SK-N-SH treated with all-trans-retinoic acid at 6 μM for 48 hours (cell line): ENCODE data around the gene CASTOR1.

Source experiments
- ATAC-seq: fragments of 200-7000 bp; cut with Tn5 transposase; 3 replicates; pipeline ENCODE4 v1.9.1; 2020; ENCODE audit warnings: mild to moderate bottlenecking, moderate library complexity
- ARNTL ChIP-seq: fragments of 450-650 bp; formaldehyde crosslinking; IDR thresholded peaks from 2 replicates; pipeline ENCODE4 v1.5.0; 2020; ENCODE audit warnings: low read depth, mild to moderate bottlenecking, moderate library complexity, borderline replicate concordance
- BACH2 ChIP-seq: fragments of 250-450 bp; sonication (Bioruptor Pico); IDR thresholded peaks from 2 replicates; pipeline ENCODE4 v1.9.0; 2021; ENCODE audit warnings: mild to moderate bottlenecking, borderline replicate concordance
- CSDC2 ChIP-seq: fragments of 250-450 bp; sonication (Bioruptor Pico); IDR thresholded peaks from 2 replicates; pipeline ENCODE4 v1.5.0; 2020; ENCODE audit warnings: mild to moderate bottlenecking, moderate library complexity
- ESRRG ChIP-seq: fragments of 250-450 bp; sonication (Bioruptor Pico); IDR thresholded peaks from 2 replicates; pipeline ENCODE4 v1.6.1; 2021; ENCODE audit warnings: mild to moderate bottlenecking
- GLIS3 ChIP-seq: fragments of 250-450 bp; sonication (Bioruptor Pico); IDR thresholded peaks from 2 replicates; pipeline ENCODE4 v1.5.0; 2020; ENCODE audit warnings: mild to moderate bottlenecking, moderate library complexity
- ISL1 ChIP-seq: fragments of 250-450 bp; sonication (Bioruptor Pico); IDR thresholded peaks from 2 replicates; pipeline ENCODE4 v2.1.2; 2022; ENCODE audit warnings: mild to moderate bottlenecking, moderate library complexity
- OSR1 ChIP-seq: fragments of 250-450 bp; sonication (Bioruptor Pico); IDR thresholded peaks from 2 replicates; pipeline ENCODE4 v1.8.0; 2022; ENCODE audit warnings: moderate library complexity, mild to moderate bottlenecking, inconsistent platforms
- PPARA ChIP-seq: fragments of 250-450 bp; sonication (Bioruptor Pico); IDR thresholded peaks from 2 replicates; pipeline ENCODE4 v1.5.0; 2020; ENCODE audit warnings: mild to moderate bottlenecking, borderline replicate concordance
- TCF4 ChIP-seq: fragments of 250-450 bp; sonication (Bioruptor Pico); IDR thresholded peaks from 2 replicates; pipeline ENCODE4 v1.8.0; 2021; ENCODE audit warnings: mild to moderate bottlenecking, moderate library complexity, borderline replicate concordance
- TOX ChIP-seq: fragments of 250-450 bp; sonication (Bioruptor Pico); IDR thresholded peaks from 2 replicates; pipeline ENCODE4 v1.8.0; 2021; ENCODE audit warnings: mild to moderate bottlenecking, moderate library complexity, borderline replicate concordance
- ZC3H10 ChIP-seq: fragments of 250-450 bp; sonication (Bioruptor Pico); IDR thresholded peaks from 2 replicates; pipeline ENCODE4 v1.5.1; 2021; ENCODE audit warnings: mild to moderate bottlenecking, moderate library complexity
- ZFP3 ChIP-seq: fragments of 250-450 bp; sonication (Bioruptor Pico); IDR thresholded peaks from 2 replicates; pipeline ENCODE4 v1.5.0; 2020; ENCODE audit warnings: mild to moderate bottlenecking, moderate library complexity
- ZFP30 ChIP-seq: fragments of 450-650 bp; formaldehyde crosslinking; IDR thresholded peaks from 2 replicates; pipeline ENCODE4 v1.5.0; 2022; ENCODE audit warnings: mild to moderate bottlenecking, moderate library complexity
- ZNF565 ChIP-seq: fragments of 450-650 bp; formaldehyde crosslinking; conservative IDR thresholded peaks from 2 replicates; pipeline ENCODE4 v1.5.0; 2020; ENCODE audit warnings: low read depth, mild to moderate bottlenecking, moderate library complexity
- ZNF70 ChIP-seq: fragments of 450-650 bp; formaldehyde crosslinking; IDR thresholded peaks from 2 replicates; pipeline ENCODE4 v1.5.0; 2020; ENCODE audit warnings: mild to moderate bottlenecking, moderate library complexity
- ZNF8 ChIP-seq: fragments of 450-650 bp; formaldehyde crosslinking; IDR thresholded peaks from 2 replicates; pipeline ENCODE4 v1.5.0; 2020; ENCODE audit warnings: mild to moderate bottlenecking, moderate library complexity
- TF ChIP-seq, protein P1 (sequence below): fragments of 250-450 bp; sonication (Bioruptor Pico); IDR thresholded peaks from 2 replicates; pipeline ENCODE4 v1.5.0; 2020; ENCODE audit warnings: mild to moderate bottlenecking, moderate library complexity
- TF ChIP-seq, protein P2 (sequence below): fragments of 250-450 bp; sonication (Bioruptor Pico); IDR thresholded peaks from 2 replicates; pipeline ENCODE4 v1.8.0; 2021; ENCODE audit warnings: low read depth, mild to moderate bottlenecking, moderate library complexity, borderline replicate concordance
- TF ChIP-seq, protein P3 (sequence below): fragments of 250-450 bp; sonication (Bioruptor Pico); IDR thresholded peaks from 2 replicates; pipeline ENCODE4 v1.8.0; 2020; ENCODE audit warnings: mild to moderate bottlenecking, moderate library complexity, borderline replicate concordance
- TF ChIP-seq, protein P4 (sequence below): fragments of 250-450 bp; sonication (Bioruptor Pico); IDR thresholded peaks from 2 replicates; pipeline ENCODE4 v1.5.1; 2021; ENCODE audit warnings: mild to moderate bottlenecking, moderate library complexity

Gene CASTOR1

DNA sequence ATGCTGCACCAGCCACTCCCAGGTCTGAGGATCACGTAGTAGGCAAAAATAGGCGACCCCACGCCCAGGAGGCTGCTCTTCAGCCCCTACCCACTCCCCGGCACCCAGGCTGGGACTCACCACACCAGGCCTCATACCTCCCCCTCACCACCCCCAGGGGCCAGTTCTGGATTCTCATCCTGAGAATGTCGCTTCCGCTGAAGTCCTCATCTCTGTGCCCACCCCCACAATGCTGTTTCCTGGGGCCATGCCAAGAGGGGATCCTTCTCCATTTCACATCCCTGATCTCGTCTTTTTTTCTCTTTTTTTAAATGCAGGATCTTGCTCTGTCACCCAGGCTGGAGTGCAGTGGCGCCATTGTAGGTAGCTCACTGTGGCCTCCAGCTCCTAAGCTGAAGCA is 21.0 kb downstream of the CASTOR1 start:
- TF ChIP-seq ZNF70 = no peak
- TF ChIP-seq, protein P1, sequence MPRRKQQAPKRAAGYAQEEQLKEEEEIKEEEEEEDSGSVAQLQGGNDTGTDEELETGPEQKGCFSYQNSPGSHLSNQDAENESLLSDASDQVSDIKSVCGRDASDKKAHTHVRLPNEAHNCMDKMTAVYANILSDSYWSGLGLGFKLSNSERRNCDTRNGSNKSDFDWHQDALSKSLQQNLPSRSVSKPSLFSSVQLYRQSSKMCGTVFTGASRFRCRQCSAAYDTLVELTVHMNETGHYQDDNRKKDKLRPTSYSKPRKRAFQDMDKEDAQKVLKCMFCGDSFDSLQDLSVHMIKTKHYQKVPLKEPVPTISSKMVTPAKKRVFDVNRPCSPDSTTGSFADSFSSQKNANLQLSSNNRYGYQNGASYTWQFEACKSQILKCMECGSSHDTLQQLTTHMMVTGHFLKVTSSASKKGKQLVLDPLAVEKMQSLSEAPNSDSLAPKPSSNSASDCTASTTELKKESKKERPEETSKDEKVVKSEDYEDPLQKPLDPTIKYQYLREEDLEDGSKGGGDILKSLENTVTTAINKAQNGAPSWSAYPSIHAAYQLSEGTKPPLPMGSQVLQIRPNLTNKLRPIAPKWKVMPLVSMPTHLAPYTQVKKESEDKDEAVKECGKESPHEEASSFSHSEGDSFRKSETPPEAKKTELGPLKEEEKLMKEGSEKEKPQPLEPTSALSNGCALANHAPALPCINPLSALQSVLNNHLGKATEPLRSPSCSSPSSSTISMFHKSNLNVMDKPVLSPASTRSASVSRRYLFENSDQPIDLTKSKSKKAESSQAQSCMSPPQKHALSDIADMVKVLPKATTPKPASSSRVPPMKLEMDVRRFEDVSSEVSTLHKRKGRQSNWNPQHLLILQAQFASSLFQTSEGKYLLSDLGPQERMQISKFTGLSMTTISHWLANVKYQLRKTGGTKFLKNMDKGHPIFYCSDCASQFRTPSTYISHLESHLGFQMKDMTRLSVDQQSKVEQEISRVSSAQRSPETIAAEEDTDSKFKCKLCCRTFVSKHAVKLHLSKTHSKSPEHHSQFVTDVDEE (CRISPR knock-in tag) = no peak
- ATAC-seq = no peak

DNA sequence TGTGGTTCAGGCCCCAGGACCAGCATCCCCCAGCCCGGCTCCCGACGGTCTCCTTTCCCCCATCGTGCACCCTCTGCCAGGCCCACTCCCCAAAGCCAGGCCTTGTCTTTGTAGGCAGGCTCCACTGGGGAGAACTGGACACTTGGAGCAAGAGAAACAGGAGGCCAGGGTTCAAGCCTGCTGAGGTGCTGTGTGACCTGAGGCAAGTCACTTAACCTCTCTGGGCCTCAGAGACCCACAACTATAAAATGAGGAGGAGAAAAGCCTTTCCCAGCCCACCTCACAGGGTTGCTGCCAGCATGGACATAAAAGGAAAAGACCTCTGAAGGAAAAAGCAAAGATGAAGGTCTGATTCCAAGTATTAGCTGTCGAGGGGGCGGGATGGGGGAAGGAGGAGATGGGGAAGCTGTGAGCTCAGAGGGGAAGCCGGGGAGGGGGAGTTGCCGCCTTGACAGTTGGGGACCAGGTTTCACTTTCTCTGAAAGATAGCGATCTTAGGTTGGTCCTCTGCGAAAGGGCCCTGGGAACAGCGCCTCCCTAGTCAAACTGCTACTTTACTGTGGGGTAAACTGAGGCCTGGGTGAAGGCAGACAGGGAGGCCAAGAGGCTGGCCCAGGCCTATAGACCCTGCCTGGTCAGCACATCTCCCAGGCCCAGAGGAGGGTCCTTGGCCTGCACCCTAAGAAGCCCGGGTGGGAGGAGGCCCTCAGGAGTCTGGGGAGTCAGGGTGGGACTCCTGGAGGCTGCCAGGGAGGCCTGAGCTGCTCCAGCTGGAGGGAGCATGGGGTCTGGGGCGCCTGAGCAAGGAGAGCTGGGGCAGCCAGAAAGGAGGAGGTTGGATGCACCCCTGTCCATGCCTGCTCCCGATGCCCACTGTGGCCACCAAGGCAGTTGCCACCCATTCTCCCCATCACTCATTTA is 21.7 kb downstream of the CASTOR1 start:
- no peak for TF ChIP-seq TCF4
- TF ChIP-seq OSR1 = no peak
- no peak for TF ChIP-seq PPARA
- no peak for TF ChIP-seq BACH2 (CRISPR knock-in tag)
- TF ChIP-seq ISL1 (CRISPR knock-in tag) = no peak
- no peak for TF ChIP-seq ZFP30 (CRISPR knock-in tag)
- no peak for TF ChIP-seq CSDC2
- TF ChIP-seq ZNF565 (CRISPR knock-in tag) = no peak
- no peak for TF ChIP-seq TOX
- TF ChIP-seq, protein P1 (CRISPR knock-in tag) = no peak
- TF ChIP-seq, protein P2, sequence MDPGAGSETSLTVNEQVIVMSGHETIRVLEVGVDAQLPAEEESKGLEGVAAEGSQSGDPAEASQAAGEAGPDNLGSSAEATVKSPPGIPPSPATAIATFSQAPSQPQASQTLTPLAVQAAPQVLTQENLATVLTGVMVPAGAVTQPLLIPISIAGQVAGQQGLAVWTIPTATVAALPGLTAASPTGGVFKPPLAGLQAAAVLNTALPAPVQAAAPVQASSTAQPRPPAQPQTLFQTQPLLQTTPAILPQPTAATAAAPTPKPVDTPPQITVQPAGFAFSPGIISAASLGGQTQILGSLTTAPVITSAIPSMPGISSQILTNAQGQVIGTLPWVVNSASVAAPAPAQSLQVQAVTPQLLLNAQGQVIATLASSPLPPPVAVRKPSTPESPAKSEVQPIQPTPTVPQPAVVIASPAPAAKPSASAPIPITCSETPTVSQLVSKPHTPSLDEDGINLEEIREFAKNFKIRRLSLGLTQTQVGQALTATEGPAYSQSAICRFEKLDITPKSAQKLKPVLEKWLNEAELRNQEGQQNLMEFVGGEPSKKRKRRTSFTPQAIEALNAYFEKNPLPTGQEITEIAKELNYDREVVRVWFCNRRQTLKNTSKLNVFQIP (CRISPR knock-in tag) = no peak
- no peak for TF ChIP-seq ZNF70
- no peak for TF ChIP-seq ZNF8 (CRISPR knock-in tag)
- TF ChIP-seq, protein P3, sequence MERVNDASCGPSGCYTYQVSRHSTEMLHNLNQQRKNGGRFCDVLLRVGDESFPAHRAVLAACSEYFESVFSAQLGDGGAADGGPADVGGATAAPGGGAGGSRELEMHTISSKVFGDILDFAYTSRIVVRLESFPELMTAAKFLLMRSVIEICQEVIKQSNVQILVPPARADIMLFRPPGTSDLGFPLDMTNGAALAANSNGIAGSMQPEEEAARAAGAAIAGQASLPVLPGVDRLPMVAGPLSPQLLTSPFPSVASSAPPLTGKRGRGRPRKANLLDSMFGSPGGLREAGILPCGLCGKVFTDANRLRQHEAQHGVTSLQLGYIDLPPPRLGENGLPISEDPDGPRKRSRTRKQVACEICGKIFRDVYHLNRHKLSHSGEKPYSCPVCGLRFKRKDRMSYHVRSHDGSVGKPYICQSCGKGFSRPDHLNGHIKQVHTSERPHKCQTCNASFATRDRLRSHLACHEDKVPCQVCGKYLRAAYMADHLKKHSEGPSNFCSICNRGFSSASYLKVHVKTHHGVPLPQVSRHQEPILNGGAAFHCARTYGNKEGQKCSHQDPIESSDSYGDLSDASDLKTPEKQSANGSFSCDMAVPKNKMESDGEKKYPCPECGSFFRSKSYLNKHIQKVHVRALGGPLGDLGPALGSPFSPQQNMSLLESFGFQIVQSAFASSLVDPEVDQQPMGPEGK (CRISPR knock-in tag) = no peak
- TF ChIP-seq, protein P4, sequence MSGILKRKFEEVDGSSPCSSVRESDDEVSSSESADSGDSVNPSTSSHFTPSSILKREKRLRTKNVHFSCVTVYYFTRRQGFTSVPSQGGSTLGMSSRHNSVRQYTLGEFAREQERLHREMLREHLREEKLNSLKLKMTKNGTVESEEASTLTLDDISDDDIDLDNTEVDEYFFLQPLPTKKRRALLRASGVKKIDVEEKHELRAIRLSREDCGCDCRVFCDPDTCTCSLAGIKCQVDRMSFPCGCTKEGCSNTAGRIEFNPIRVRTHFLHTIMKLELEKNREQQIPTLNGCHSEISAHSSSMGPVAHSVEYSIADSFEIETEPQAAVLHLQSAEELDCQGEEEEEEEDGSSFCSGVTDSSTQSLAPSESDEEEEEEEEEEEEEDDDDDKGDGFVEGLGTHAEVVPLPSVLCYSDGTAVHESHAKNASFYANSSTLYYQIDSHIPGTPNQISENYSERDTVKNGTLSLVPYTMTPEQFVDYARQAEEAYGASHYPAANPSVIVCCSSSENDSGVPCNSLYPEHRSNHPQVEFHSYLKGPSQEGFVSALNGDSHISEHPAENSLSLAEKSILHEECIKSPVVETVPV (CRISPR knock-in tag) = no peak
- TF ChIP-seq ESRRG (CRISPR knock-in tag) = no peak
- no peak for TF ChIP-seq ZC3H10 (CRISPR knock-in tag)
- TF ChIP-seq ZFP3 (CRISPR knock-in tag) = no peak
- TF ChIP-seq ARNTL (CRISPR knock-in tag) = no peak
- no peak for TF ChIP-seq GLIS3 (CRISPR knock-in tag)
- TF ChIP-seq, all 23 proteins: peak for 0
- ATAC-seq = no peak
